ENCODE measurements around the gene DSN1. TPM values are rescaled to one million over a fixed set of nuclear protein-coding genes. Genes with fewer than 3 reads are reported as not detected.

The DSN1 gene
- total and polyA plus RNA-seq, 11 donors = 3.2 to 7.0 (median 4.9) TPM

GRCh38 chr20:36745234-36745926, 28.2 kb downstream of the DSN1 start:
- no peaks in the 10 kb centered on the region for H3K36me3 ChIP-seq
- TF ChIP-seq POLR2A (IDR thresholded peaks at IDR 0.05) (no peak), CTCF (IDR thresholded peaks at IDR 0.05) (no peak)
- peak overlapping the region; percentile 59 to 98 (median 91) for H3K27ac ChIP-seq
- peak; percentile 3 to 37 (median 6) for ATAC-seq
- 2 to 12% (median 4%) methylated on average over 10 to 44 of the region's 44 CpGs for WGBS, 4 donors
- intact Hi-C loops (cut with DNase I) = loop anchor here in 3 of 10 donors (5.0 to 10.0 kb wide), 2 partner anchors 138 to 191 kb away; partner anchors contain the start of gene RAB5IF (in 1 of the 3)
- peak in 4 of 5 donors; percentile 29 to 68 (median 42) for DNase-seq
- H3K9me3 ChIP-seq = no peaks in the 10 kb centered on the region
- peaks cover 0 to 67% (median 22%) of the 10 kb centered on the region in 12 donors for H3K4me1 ChIP-seq
- H3K4me3 ChIP-seq = peak overlapping the region; percentile 71 to 99 (median 82)
- no peaks in the 10 kb centered on the region for H3K27me3 ChIP-seq

DNA sequence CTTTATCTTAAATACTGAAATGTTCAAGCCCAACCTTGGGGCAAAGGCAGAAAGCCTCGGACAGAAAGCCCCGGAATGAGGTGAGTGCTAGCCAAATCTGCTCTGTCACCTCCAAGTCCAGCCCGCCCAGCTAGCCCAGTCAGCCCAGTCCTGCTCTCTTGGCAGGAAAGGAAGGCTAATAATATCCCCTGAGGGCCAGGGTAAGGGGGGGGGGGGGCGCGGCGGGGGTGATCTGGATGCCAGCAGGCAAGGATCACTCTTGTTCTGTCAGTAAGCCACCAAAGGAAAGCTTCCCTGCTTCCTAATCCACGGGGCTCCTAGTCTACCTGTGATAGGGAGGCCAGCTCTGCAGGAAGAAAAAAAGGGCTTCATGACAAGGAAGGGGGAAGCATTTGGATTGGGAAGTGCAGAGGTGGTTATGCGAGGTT, 28.8 kb downstream of the DSN1 start:
- peak overlapping the region in 11 of 12 donors; percentile 71 to 99 (median 86) for H3K4me3 ChIP-seq
- no peaks in the 10 kb centered on the region for H3K36me3 ChIP-seq
- H3K27ac ChIP-seq = peak overlapping the region; percentile 59 to 98 (median 91)
- H3K4me1 ChIP-seq = peaks cover 0 to 67% (median 22%) of the 10 kb centered on the region in 12 donors
- no peaks in the 10 kb centered on the region for H3K27me3 ChIP-seq
- DNase-seq (peak; percentile 72 to 86 (median 73)), ATAC-seq (peak; percentile 84 to 93 (median 87))
- intact Hi-C loops (cut with DNase I) = loop anchor here in 3 of 10 donors (5.0 to 10.0 kb wide), 2 partner anchors 137 to 190 kb away; partner anchors contain the start of gene RAB5IF (in 1 of the 3)
- TF ChIP-seq CTCF (IDR thresholded peaks at IDR 0.05) = no peak
- TF ChIP-seq POLR2A (IDR thresholded peaks at IDR 0.05) = no peak
- no peaks in the 10 kb centered on the region for H3K9me3 ChIP-seq
- WGBS, 4 donors = 2 to 8% (median 7%) methylated on average over 6 to 8 of the region's 8 CpGs

DNA sequence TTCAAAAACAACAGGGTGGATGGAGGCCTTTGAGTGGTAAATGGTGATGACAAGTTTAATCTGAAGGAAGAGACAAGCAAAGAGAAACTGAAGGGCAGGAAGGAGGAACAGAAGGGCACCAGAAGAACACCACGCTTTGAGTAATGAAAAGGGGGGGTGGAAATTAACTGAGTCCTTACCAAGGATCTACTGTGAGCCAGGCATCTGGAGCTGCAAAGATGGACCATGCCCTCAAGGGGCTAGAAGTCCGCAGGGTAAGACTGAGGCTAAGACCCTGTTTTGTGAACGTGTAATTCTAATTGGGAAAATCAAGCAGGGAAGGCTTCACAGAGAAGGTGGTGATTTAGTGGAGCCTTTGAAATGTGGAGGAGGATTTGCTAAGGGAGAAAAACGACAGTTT, 29.3 kb downstream of the DSN1 start:
- peak overlapping the region; percentile 58 to 98 (median 91) for H3K27ac ChIP-seq
- 50 to 52% (median 51%) methylated on average over 4 of the region's 4 CpGs for WGBS, 4 donors
- H3K4me3 ChIP-seq = peak overlapping the region in 9 of 12 donors; percentile 15 to 99 (median 78)
- intact Hi-C loops (cut with DNase I) = loop anchor here in 2 of 10 donors (10.0 kb wide), 1 partner anchor 189 kb away; no protein-coding TSS in a partner anchor
- no peaks in the 10 kb centered on the region for H3K36me3 ChIP-seq
- no peaks in the 10 kb centered on the region for H3K27me3 ChIP-seq
- no peak for DNase-seq
- peak in 1 of 4 donors; percentile 8 for ATAC-seq
- no peaks in the 10 kb centered on the region for H3K9me3 ChIP-seq
- TF ChIP-seq POLR2A (IDR thresholded peaks at IDR 0.05) (no peak), CTCF (IDR thresholded peaks at IDR 0.05) (no peak)
- H3K4me1 ChIP-seq = peaks cover 0 to 67% (median 22%) of the 10 kb centered on the region in 12 donors

- Histone ChIP-seq H3K27ac (peak overlapping the region in 7 of 12 donors; percentile 11 to 93 (median 31)), H3K4me1 (peaks cover 0 to 56% (median 22%) of the 10 kb centered on the region in 12 donors), H3K36me3 (no peaks in the 10 kb centered on the region), H3K9me3 (no peaks in the 10 kb centered on the region), H3K4me3 (no peak overlapping the region), H3K27me3 (no peaks in the 10 kb centered on the region)
- TF ChIP-seq POLR2A (IDR thresholded peaks at IDR 0.05) = no peak
- intact Hi-C loops (cut with DNase I) = loop anchor here in 2 of 10 donors (10.0 kb wide), 1 partner anchor 188 kb away; no protein-coding TSS in a partner anchor
- 92 to 96% (median 93%) methylated on average over 2 of the region's 2 CpGs for WGBS, 4 donors
- no peak for DNase-seq
- ATAC-seq = no peak
These were observed 31.0 kb downstream of the DSN1 start for GRCh38 chr20:36742558-36742957.
